GM12801 (cell line): ENCODE measurements around the gene MAP3K5.

Experiments used
- CTCF ChIP-seq: IDR thresholded peaks from one replicate; pipeline ENCODE4 v1.5.1; 2011; ENCODE audit warnings: control low read depth; ENCODE audit not compliant: insufficient read length; ENCODE audit errors: extremely low read depth

MAP3K5 gene

GRCh38 chr6:136761227-136761922 is 30.9 kb downstream of the MAP3K5 start:
- TF ChIP-seq CTCF: no peak

GRCh38 chr6:136757150-136757549 is 35.1 kb downstream of the MAP3K5 start:
- no peak for TF ChIP-seq CTCF

DNA sequence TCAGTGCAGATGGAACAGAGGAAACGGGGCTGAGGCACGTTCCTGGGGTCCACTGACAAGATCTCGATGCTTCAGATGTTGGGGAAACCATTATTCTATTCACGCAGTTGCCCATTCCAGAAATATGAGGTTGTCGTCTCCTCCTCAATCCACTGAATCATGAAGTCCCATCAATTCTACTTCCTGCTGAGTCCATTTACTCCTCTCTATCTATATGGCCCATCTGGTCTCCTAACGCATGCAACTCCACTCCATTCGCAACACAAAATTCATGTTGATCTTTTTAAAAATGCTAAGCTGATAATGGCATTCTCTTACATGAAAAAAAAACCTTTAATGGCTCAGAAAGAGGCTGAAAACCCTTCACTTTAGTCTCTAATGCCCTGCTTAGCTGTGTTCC is 37.5 kb downstream of the MAP3K5 start:
- TF ChIP-seq CTCF: no peak

DNA sequence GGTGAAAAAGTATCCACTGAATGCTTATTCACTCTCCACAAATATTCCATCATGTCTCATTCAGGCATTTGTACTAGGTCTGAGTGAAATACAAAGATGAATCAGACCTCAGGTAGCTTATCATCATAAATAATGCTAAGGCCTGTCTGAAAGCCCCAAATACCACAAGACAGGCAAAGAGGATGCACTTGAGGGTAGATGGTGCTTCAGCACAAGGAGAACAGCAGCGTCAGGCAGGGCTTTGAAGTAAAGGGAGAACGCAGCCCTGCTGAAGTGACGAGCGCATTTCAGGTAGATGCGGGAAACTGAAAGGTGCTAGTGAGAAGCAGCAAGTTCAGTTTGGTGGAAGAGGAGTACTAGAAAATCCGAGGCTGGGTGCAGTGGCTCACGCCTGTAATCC is 38.7 kb downstream of the MAP3K5 start:
- no peak for TF ChIP-seq CTCF

GRCh38 chr6:136752554-136752953 is 39.7 kb downstream of the MAP3K5 start:
- TF ChIP-seq CTCF: no peak

DNA sequence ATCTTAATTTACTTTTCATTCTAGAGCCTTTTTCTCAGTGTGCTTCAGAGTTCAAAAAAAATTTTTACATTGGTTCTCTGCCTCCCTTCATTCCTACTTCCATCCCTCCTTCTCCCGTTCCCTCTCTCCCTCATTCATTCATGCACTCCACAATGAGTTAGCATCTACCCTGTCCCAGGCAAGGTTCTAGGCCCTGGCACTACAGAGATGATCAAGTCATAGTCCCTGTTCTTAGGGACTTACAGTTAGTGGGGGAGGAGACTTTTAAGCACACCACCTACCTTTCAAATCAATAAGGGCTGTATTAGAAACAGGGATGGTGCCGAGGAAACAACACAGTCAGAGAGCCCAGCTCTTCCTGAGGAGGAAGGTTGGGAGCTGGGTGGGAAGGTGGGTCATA is 40.3 kb downstream of the MAP3K5 start:
- TF ChIP-seq CTCF: no peak

GRCh38 chr6:136751522-136751956 is 40.7 kb downstream of the MAP3K5 start:
- no peak for TF ChIP-seq CTCF
